Lung (tissue), 12 donors: ENCODE data around the gene CDNF. TPM values are rescaled to one million over a fixed set of nuclear protein-coding genes. Genes with fewer than 3 reads are reported as not detected.

Experiments
- ATAC-seq: fragments of 200-7000 bp; cut with Tn5 transposase; one replicate; pipeline ENCODE4 v1.9.1; 2020; ENCODE audit warnings: moderate number of reproducible peaks; ENCODE audit not compliant: insufficient read depth, low FRiP score
- DNase-seq, 3 donors: peaks; one replicate each; pipeline ENCODE4 v3.0.0-alpha.2; 2013 to 2017
- H3K27ac ChIP-seq, 2 donors: one replicate each; pipeline ENCODE4 v1.5.1; 2013; ENCODE audit warnings: mild to moderate bottlenecking in 2 of 2, moderate library complexity in 2 of 2, control low read depth in 1 of 2, inconsistent platforms in 1 of 2, low read depth in 1 of 2, low read length in 1 of 2
- H3K27me3 ChIP-seq, 3 donors: one replicate each; pipeline ENCODE4 v1.5.1; 2013; ENCODE audit warnings: low read length in 2 of 3; ENCODE audit not compliant: control insufficient read depth in 3 of 3, insufficient read depth in 3 of 3
- H3K36me3 ChIP-seq, 4 donors: one replicate each; pipeline ENCODE4 v1.5.1; 2013; ENCODE audit warnings: low read length in 4 of 4, mild to moderate bottlenecking in 1 of 4, moderate library complexity in 1 of 4; ENCODE audit not compliant: control insufficient read depth in 4 of 4, insufficient read depth in 4 of 4
- H3K4me1 ChIP-seq, 5 donors: one replicate each; pipeline ENCODE4 v1.5.1; 2013; ENCODE audit warnings: low read length in 5 of 5, mild to moderate bottlenecking in 2 of 5, moderate library complexity in 1 of 5; ENCODE audit not compliant: control insufficient read depth in 5 of 5, insufficient read depth in 5 of 5
- H3K4me3 ChIP-seq: one replicate; pipeline ENCODE4 v1.5.1; 2013; ENCODE audit warnings: mild to moderate bottlenecking, control low read depth, moderate library complexity
- H3K9ac ChIP-seq, 2 donors: one replicate each; pipeline ENCODE4 v1.5.1; 2013; ENCODE audit warnings: low read length in 2 of 2, control low read depth in 1 of 2; ENCODE audit not compliant: insufficient read depth in 1 of 2
- H3K9me3 ChIP-seq, 4 donors: one replicate each; pipeline ENCODE4 v1.5.1; 2013; ENCODE audit warnings: low read length in 3 of 4, mild to moderate bottlenecking in 1 of 4, moderate library complexity in 1 of 4; ENCODE audit not compliant: control insufficient read depth in 4 of 4, insufficient read depth in 3 of 4
- WGBS, 2 donors: extraction: QIAGEN DNeasy Blood & Tissue Kit; methylation state at CpG; one replicate each; pipeline ENCODE4 v1.1.7; 2013; 5-methylcytosine and 5-hydroxymethylcytosine counted together
- polyA plus RNA-seq, 2 donors: library from polyadenylated mRNA; stranded (reverse); fragments of 200-250 nt; gene quantifications; one replicate each; pipeline ENCODE4 v1.2.1, GENCODE V29; 2013
- total RNA-seq, 2 donors: library from RNA; depleted of rRNA in 1 of 2; stranded (reverse); fragments of >200 nt in 1 of 2; gene quantifications; one replicate each; pipeline ENCODE4 v1.2.1, GENCODE V29; 2014 to 2021
- TF ChIP-seq, protein P1 (sequence below): IDR thresholded peaks from 2 replicates; pipeline ENCODE4 v1.5.1; 2012; ENCODE audit warnings: mild to moderate bottlenecking; ENCODE audit errors: control extremely low read depth, extremely low read depth
- donor health status: control.
- donor health status: control.
- donor health status: Bipolar disorder and iron deficiency.
- donor health status: healthy.
- donor health status: DM: yes; HTN: yes; CAD: no.

CDNF gene
- total and polyA plus RNA-seq, 4 donors: 0.60 to 3.1 (median 1.9) TPM

GRCh38 chr10:14776546-14776945 lies 61.3 kb downstream of the CDNF start:
- Histone ChIP-seq H3K9me3 (no peaks in the 10 kb centered on the region), H3K4me1 (peaks cover 0 to 18% (median 6%) of the 10 kb centered on the region in 5 donors), H3K27me3 (no peaks in the 10 kb centered on the region), H3K36me3 (no peaks in the 10 kb centered on the region), H3K4me3 (no peak overlapping the region), H3K9ac (no peak overlapping the region), H3K27ac (no peak overlapping the region)
- ATAC-seq: no peak
- WGBS, 2 donors: 89 to 90% methylated on average over 9 of the region's 9 CpGs
- TF ChIP-seq, protein P1, sequence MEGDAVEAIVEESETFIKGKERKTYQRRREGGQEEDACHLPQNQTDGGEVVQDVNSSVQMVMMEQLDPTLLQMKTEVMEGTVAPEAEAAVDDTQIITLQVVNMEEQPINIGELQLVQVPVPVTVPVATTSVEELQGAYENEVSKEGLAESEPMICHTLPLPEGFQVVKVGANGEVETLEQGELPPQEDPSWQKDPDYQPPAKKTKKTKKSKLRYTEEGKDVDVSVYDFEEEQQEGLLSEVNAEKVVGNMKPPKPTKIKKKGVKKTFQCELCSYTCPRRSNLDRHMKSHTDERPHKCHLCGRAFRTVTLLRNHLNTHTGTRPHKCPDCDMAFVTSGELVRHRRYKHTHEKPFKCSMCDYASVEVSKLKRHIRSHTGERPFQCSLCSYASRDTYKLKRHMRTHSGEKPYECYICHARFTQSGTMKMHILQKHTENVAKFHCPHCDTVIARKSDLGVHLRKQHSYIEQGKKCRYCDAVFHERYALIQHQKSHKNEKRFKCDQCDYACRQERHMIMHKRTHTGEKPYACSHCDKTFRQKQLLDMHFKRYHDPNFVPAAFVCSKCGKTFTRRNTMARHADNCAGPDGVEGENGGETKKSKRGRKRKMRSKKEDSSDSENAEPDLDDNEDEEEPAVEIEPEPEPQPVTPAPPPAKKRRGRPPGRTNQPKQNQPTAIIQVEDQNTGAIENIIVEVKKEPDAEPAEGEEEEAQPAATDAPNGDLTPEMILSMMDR: no peak
- no peak for DNase-seq

DNA sequence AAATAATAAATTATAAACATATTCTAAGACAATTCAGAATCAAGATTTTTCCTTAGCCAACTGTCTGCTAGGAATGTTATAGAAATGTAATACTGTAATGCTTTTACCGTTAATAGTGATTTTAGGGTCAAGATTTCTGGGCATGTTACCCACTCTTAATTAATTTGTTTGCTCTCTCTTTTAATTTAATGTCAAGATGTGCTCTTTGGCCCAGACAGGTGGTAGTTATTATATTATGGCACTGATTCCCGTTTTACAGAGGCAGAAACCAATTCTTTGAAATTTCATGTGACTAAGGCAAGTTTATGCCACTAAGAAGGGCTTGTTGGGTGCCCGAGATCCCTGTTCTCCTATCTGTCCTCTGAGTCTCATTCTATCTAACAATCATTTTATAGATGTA lies 62.2 kb downstream of the CDNF start:
- WGBS, 2 donors: 78 to 92% methylated on average over 3 of the region's 3 CpGs
- H3K36me3 ChIP-seq: no peaks in the 10 kb centered on the region
- DNase-seq (no peak), ATAC-seq (no peak)
- no peak overlapping the region for H3K9ac ChIP-seq
- H3K4me3 ChIP-seq: no peak overlapping the region
- peaks cover 0 to 18% (median 5%) of the 10 kb centered on the region in 5 donors for H3K4me1 ChIP-seq
- H3K27me3 ChIP-seq: no peaks in the 10 kb centered on the region
- H3K27ac ChIP-seq: no peak overlapping the region
- H3K9me3 ChIP-seq: no peaks in the 10 kb centered on the region
- TF ChIP-seq, protein P1: no peak

DNA sequence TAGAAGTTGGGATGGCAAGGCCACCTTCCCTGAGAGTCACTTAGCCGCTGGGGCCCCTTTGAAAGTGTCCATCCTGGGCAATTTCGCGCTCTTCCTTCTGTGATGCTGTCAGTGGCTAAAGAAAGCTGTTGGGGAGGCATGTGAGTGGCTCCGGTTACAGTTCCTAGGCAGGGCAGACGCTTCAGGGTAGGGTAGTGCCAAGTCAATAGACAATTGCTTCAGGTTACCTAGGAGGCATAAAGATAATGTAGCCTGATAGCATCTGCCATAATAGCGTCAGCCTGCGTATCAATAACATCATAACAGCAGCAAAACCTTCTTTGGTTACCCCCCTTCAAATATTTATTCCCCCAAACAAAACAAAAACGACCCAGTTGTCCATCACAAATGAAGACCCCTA lies 63.0 kb downstream of the CDNF start, which contains the start of gene FAM107B:
TSS of gene FAM107B (minus strand) at position 101 of the 400 bp plus-strand sequence. CDS start 234 bp downstream, outside the sequence.
- Histone ChIP-seq H3K4me3 (no peak within 1 kb of the TSS), H3K4me1 (peaks cover 0 to 17% (median 5%) of the 10 kb centered on the region in 5 donors), H3K9me3 (no peaks in the 10 kb centered on the region), H3K27me3 (no peaks in the 10 kb centered on the region), H3K9ac (no peak within 1 kb of the TSS), H3K27ac (no peak within 1 kb of the TSS), H3K36me3 (no peaks in the 10 kb centered on the region)
- TF ChIP-seq, protein P1: no peak
- ATAC-seq (no peak), DNase-seq (no peak)
- 95 to 97% methylated on average over 8 of the region's 8 CpGs for WGBS, 2 donors

GRCh38 chr10:14774214-14774580 lies 63.6 kb downstream of the CDNF start:
- no peak for ATAC-seq
- TF ChIP-seq, protein P1: no peak
- Histone ChIP-seq H3K9me3 (no peaks in the 10 kb centered on the region), H3K4me1 (peaks cover 0 to 11% (median 5%) of the 10 kb centered on the region in 5 donors), H3K27me3 (no peaks in the 10 kb centered on the region), H3K4me3 (no peak overlapping the region), H3K36me3 (no peaks in the 10 kb centered on the region), H3K27ac (no peak overlapping the region), H3K9ac (no peak overlapping the region)
- WGBS, 2 donors: 95 to 97% methylated on average over 22 of the region's 22 CpGs
- no peak for DNase-seq
